HCT116 (cell line): Measurements from ENCODE around the gene OSBPL5. TPM values are rescaled to one million over a fixed set of nuclear protein-coding genes. Genes with fewer than 3 reads are reported as not detected.

Source experiments
- ATAC-seq: fragments of 200-7000 bp; cut with Tn5 transposase; 2 replicates; pipeline ENCODE4 v1.9.1; 2020; ENCODE audit warnings: mild to moderate bottlenecking, moderate library complexity
- BruUV-seq: library from RNA; stranded (reverse); fragments of 400-500 nt; replicated peaks from 2 replicates; lab custom pipeline; 2021; lab: Mats Ljungman, UMichigan
- CTCF ChIA-PET: fragments of 300-600 bp; sonication (Branson Sonifier 250); formaldehyde crosslinking; loops from one replicate; lab custom pipeline; 2021; ENCODE audit warnings: antibody characterized with exemption; lab: Charles Lee
- POLR2A ChIA-PET: fragments of 300-600, 350-600 bp; sonication (Branson Sonifier 250); formaldehyde crosslinking; loops from one replicate; lab custom pipeline; 2021; ENCODE audit warnings: antibody characterized with exemption; lab: Charles Lee
- RAD21 ChIA-PET, 2 experiments: fragments of 300-600 bp; sonication (Branson Sonifier 250); formaldehyde crosslinking; loops; one replicate each; lab custom pipeline; 2023; ENCODE audit warnings: low total read pairs in 2 of 2; ENCODE audit not compliant: uncharacterized antibody in 2 of 2, unreplicated experiment in 2 of 2, low non-redundant PET in 1 of 2; lab: Charles Lee
- DNase-seq: peaks from one replicate; pipeline ENCODE4 v3.0.0-alpha.2; 2010; ENCODE audit warnings: low read depth, low spot score
- H2AFZ ChIP-seq: fragments of 200-600 bp; shearing (Covaris generic), sonication (generic); 2 replicates; pipeline ENCODE4 v1.6.1; 2017; ENCODE audit warnings: low read depth, mixed run types, mixed read lengths, antibody characterized with exemption, low read length; ENCODE audit not compliant: poor library complexity, severe bottlenecking
- H3K27ac ChIP-seq: 2 replicates; pipeline ENCODE4 v1.5.1; 2012; ENCODE audit warnings: low read depth, low read length
- H3K27me3 ChIP-seq: fragments of 200-600 bp; sonication (generic); 2 replicates; pipeline ENCODE4 v1.6.1; 2016; ENCODE audit warnings: mixed run types, low read length, mixed read lengths; ENCODE audit not compliant: insufficient read depth
- H3K36me3 ChIP-seq, 2 experiments: fragments of 200-500 bp in 1 of 2; fragments of 200-600 bp in 1 of 2; sonication (Bioruptor generic) in 1 of 2; sonication (generic) in 1 of 2; 2 replicates each; pipeline versions ENCODE4 v1.5.1 to v1.6.1; 2014 to 2016; ENCODE audit warnings: low read length in 2 of 2, inconsistent platforms in 1 of 2, mixed read lengths in 1 of 2, mixed run types in 1 of 2; ENCODE audit not compliant: insufficient read depth in 2 of 2, control insufficient read depth in 1 of 2
- H3K4me1 ChIP-seq, 2 experiments: fragments of 200-600 bp in 1 of 2; sonication (generic) in 1 of 2; 2 replicates each; pipeline versions ENCODE4 v1.5.1 to v1.6.1; 2012 to 2017; ENCODE audit warnings: low read length in 2 of 2, inconsistent platforms in 1 of 2, mild to moderate bottlenecking in 1 of 2, mixed read lengths in 1 of 2, mixed run types in 1 of 2, moderate library complexity in 1 of 2; ENCODE audit not compliant: insufficient read depth in 2 of 2, control insufficient read depth in 1 of 2
- H3K4me2 ChIP-seq: fragments of 200-600 bp; sonication (generic); 2 replicates; pipeline ENCODE4 v1.6.1; 2017; ENCODE audit warnings: mixed run types, low read length, mixed read lengths
- H3K4me3 ChIP-seq, 2 experiments: fragments of 200-600 bp in 1 of 2; sonication (generic) in 1 of 2; replicated peaks in 1 of 2; 2 replicates each; pipeline ENCODE4 v1.5.1; 2011 to 2016; ENCODE audit warnings: low read length in 2 of 2, control low read depth in 1 of 2, low read depth in 1 of 2, mild to moderate bottlenecking in 1 of 2, mixed read lengths in 1 of 2, mixed run types in 1 of 2
- H3K79me2 ChIP-seq: fragments of 200-600 bp; sonication (generic); 2 replicates; pipeline ENCODE4 v1.6.1; 2017; ENCODE audit warnings: mild to moderate bottlenecking, mixed run types, low read length, moderate library complexity, mixed read lengths; ENCODE audit not compliant: insufficient read depth
- H3K9ac ChIP-seq: fragments of 200-600 bp; sonication (generic); 2 replicates; pipeline ENCODE4 v1.6.1; 2016; ENCODE audit warnings: low read length, mixed read lengths
- H3K9me2 ChIP-seq: fragments of 200-600 bp; sonication (generic), shearing (Covaris generic); 2 replicates; pipeline ENCODE4 v1.6.1; 2017; ENCODE audit warnings: mixed run types, mild to moderate bottlenecking, moderate library complexity; ENCODE audit not compliant: insufficient read depth
- H3K9me3 ChIP-seq, 2 experiments: fragments of 200-500 bp in 1 of 2; fragments of 200-600 bp in 1 of 2; sonication (Bioruptor generic) in 1 of 2; sonication (generic) in 1 of 2; 2 replicates each; pipeline ENCODE4 v1.6.1; 2014 to 2017; ENCODE audit warnings: low read length in 2 of 2, mixed read lengths in 2 of 2, inconsistent platforms in 1 of 2, low read depth in 1 of 2, mild to moderate bottlenecking in 1 of 2, mixed run types in 1 of 2, moderate library complexity in 1 of 2; ENCODE audit not compliant: control insufficient read depth in 1 of 2, insufficient read depth in 1 of 2
- H4K20me1 ChIP-seq: fragments of 200-600 bp; sonication (generic), shearing (Covaris generic); 2 replicates; pipeline ENCODE4 v1.6.1; 2017; ENCODE audit warnings: mixed run types, mild to moderate bottlenecking, moderate library complexity; ENCODE audit not compliant: insufficient read depth
- ATF3 ChIP-seq: IDR thresholded peaks from 2 replicates; pipeline ENCODE4 v1.6.1; 2012
- CBX3 ChIP-seq: IDR thresholded peaks from 2 replicates; pipeline ENCODE4 v1.6.1; 2012; ENCODE audit warnings: low read depth
- CEBPB ChIP-seq: IDR thresholded peaks from 2 replicates; pipeline ENCODE4 v1.6.1; 2012; ENCODE audit warnings: low read depth
- CTCF ChIP-seq, 3 experiments: fragments of 200-600 bp in 1 of 3; sonication (generic) in 1 of 3; IDR thresholded peaks in 2 of 3; conservative IDR thresholded peaks in 1 of 3; 2 replicates each; pipeline ENCODE4 v1.5.1; 2012 to 2017; ENCODE audit warnings: low read depth in 2 of 3, low read length in 2 of 3, antibody characterized with exemption in 1 of 3, borderline replicate concordance in 1 of 3, control low read depth in 1 of 3, mild to moderate bottlenecking in 1 of 3, mixed read lengths in 1 of 3, mixed run types in 1 of 3, moderate library complexity in 1 of 3; ENCODE audit not compliant: insufficient read depth in 1 of 3
- EZH2phosphoT487 ChIP-seq: fragments of 200-600 bp; IDR thresholded peaks from 2 replicates; pipeline ENCODE4 v1.6.1; 2018; ENCODE audit warnings: antibody characterized with exemption, borderline replicate concordance
- FOSL1 ChIP-seq: IDR thresholded peaks from 2 replicates; pipeline ENCODE4 v1.6.1; 2012; ENCODE audit warnings: low read depth
- JUND ChIP-seq: IDR thresholded peaks from 2 replicates; pipeline ENCODE4 v1.6.1; 2012
- MAX ChIP-seq: IDR thresholded peaks from 2 replicates; pipeline ENCODE4 v1.6.1; 2012
- POLR2AphosphoS5 ChIP-seq: IDR thresholded peaks from 2 replicates; pipeline ENCODE4 v1.6.1; 2011; ENCODE audit warnings: mild to moderate bottlenecking, low read depth, low read length, moderate library complexity
- RAD21 ChIP-seq: IDR thresholded peaks from 2 replicates; pipeline ENCODE4 v1.6.1; 2012; ENCODE audit warnings: low read depth, mild to moderate bottlenecking
- REST ChIP-seq: IDR thresholded peaks from 2 replicates; pipeline ENCODE4 v1.6.1; 2012; ENCODE audit warnings: low read depth
- SIN3A ChIP-seq: IDR thresholded peaks from 2 replicates; pipeline ENCODE4 v1.6.1; 2012; ENCODE audit warnings: low read depth
- SP1 ChIP-seq: IDR thresholded peaks from 2 replicates; pipeline ENCODE4 v1.6.1; 2012; ENCODE audit warnings: low read depth
- SRF ChIP-seq: IDR thresholded peaks from 2 replicates; pipeline ENCODE4 v1.6.1; 2012; ENCODE audit warnings: low read depth
- YY1 ChIP-seq: IDR thresholded peaks from 2 replicates; pipeline ENCODE4 v1.6.1; 2011; ENCODE audit warnings: low read length, low read depth, moderate library complexity, mild to moderate bottlenecking; ENCODE audit not compliant: insufficient replicate concordance; ENCODE audit errors: extremely low read depth
- ZBTB33 ChIP-seq: IDR thresholded peaks from 2 replicates; pipeline ENCODE4 v1.6.1; 2011; ENCODE audit warnings: mild to moderate bottlenecking, low read length, moderate library complexity; ENCODE audit not compliant: insufficient replicate concordance; ENCODE audit errors: extremely low read depth
- ZFX ChIP-seq: fragments of 450-650 bp; IDR thresholded peaks from 2 replicates; pipeline ENCODE4 v1.6.1; 2017
- ZNF274 ChIP-seq: fragments of 200-500 bp; sonication (Bioruptor generic); IDR thresholded peaks from 2 replicates; pipeline ENCODE4 v1.6.1; 2014; ENCODE audit warnings: mild to moderate bottlenecking, low read depth, low read length, inconsistent platforms
- intact Hi-C: fragments of 100-400 bp; cut with micrococcal nuclease; formaldehyde crosslinking; loops from 2 replicates; pipeline ENCODE4 v1.10.0; 2022
- total RNA-seq: library from RNA; stranded (reverse); gene quantifications from one replicate; pipeline ENCODE4 v1.2.1, GENCODE V29; 2021; ENCODE audit not compliant: unreplicated experiment

Gene OSBPL5
- total RNA-seq, 1 experiment from 2014 or later, result 44.2 TPM

- intact Hi-C loops, result loop anchor here (1.0 to 2.0 kb wide), 2 partner anchors 107 to 307 kb away; no protein-coding TSS in a partner anchor
- POLR2A ChIA-PET, result no interaction called here
- H3K9me2 ChIP-seq, result no peaks in the 10 kb centered on the region
Measured at GRCh38 chr11:3109921-3110706, 55.0 kb downstream of the OSBPL5 start.

More at GRCh38 chr11:3109921-3110706, 55.0 kb downstream of the OSBPL5 start:
- no peak for TF ChIP-seq SIN3A
- no peak for TF ChIP-seq CEBPB
- TF ChIP-seq MAX, result peak; percentile 19; the same call in 1 of the 2 replicates
- TF ChIP-seq ZBTB33, result no peak
- no peak for TF ChIP-seq ATF3
- TF ChIP-seq CTCF (IDR thresholded peaks at IDR 0.05 in 2 of 3, conservative IDR thresholded peaks at IDR 0.05 in 1 of 3; ENCODE audit: borderline replicate concordance in 1 of 3, insufficient read depth in 1 of 3, low read depth in 2 of 3, low read length in 2 of 3), result peak; percentile 74 to 88 (median 79)
- TF ChIP-seq ZFX, result no peak
- no peak for TF ChIP-seq EZH2phosphoT487
- no peak for TF ChIP-seq SRF
- TF ChIP-seq POLR2AphosphoS5, result no peak
- TF ChIP-seq JUND, result no peak
- no peak for TF ChIP-seq ZNF274
- TF ChIP-seq SP1, result no peak
- TF ChIP-seq RAD21, result peak; percentile 86
- no peak for TF ChIP-seq CBX3
- no peak for TF ChIP-seq REST
- no peak for TF ChIP-seq YY1
- TF ChIP-seq FOSL1, result no peak
- Histone ChIP-seq H3K27me3 (no peaks in the 10 kb centered on the region), H4K20me1 (no peaks in the 10 kb centered on the region), H3K9ac (no peak overlapping the region), H3K79me2 (no peaks in the 10 kb centered on the region), H3K4me3 (no peak overlapping the region), H3K36me3 (peaks cover 0 to 7% of the 10 kb centered on the region in 2 experiments; a peak in 2 of 4 replicates), H3K4me1 (no peaks in the 10 kb centered on the region), H2AFZ (no peak overlapping the region), H3K4me2 (no peak overlapping the region), H3K9me3 (peaks cover 0 to 3% of the 10 kb centered on the region in 2 experiments; a peak in 2 of 4 replicates), H3K27ac (no peak overlapping the region)
- DNase-seq (peak; percentile 37), ATAC-seq (peak; percentile 95)
- CTCF ChIA-PET, result interaction anchor here (1.2 to 1.6 kb wide), 4 partner anchors 19 to 107 kb away, joined by 3 to 8 read pairs (median 4); no protein-coding TSS in a partner anchor
- no TSS peak for BruUV-seq
- RAD21 ChIA-PET, result no interaction called here
